K562 (cell line): ENCODE measurements around the gene CSRNP2. TPM values are rescaled to one million over a fixed set of nuclear protein-coding genes. Genes with fewer than 3 reads are reported as not detected.

Experiments used
- CHD2 ChIP-seq: IDR thresholded peaks from 2 replicates; pipeline ENCODE4 v1.6.1; 2011; ENCODE audit warnings: low read depth, low read length
- GABPB1 ChIP-seq: sonication (generic); formaldehyde crosslinking; IDR thresholded peaks from 2 replicates; pipeline ENCODE4 v1.8.0; 2022; ENCODE audit warnings: mild to moderate bottlenecking, missing genetic modification reagents
- GTF3C2 ChIP-seq: IDR thresholded peaks from 3 replicates; pipeline ENCODE4 v1.6.1; 2011; ENCODE audit warnings: borderline replicate concordance, mild to moderate bottlenecking, moderate library complexity; ENCODE audit not compliant: insufficient read length; ENCODE audit errors: extremely low read depth
- HSF4 ChIP-seq: fragments of 250-450 bp; sonication (Bioruptor Pico); IDR thresholded peaks from 2 replicates; pipeline ENCODE4 v2.1.2; 2022; ENCODE audit warnings: mild to moderate bottlenecking, moderate library complexity, borderline replicate concordance
- MTA3 ChIP-seq: fragments of 450-650 bp; formaldehyde crosslinking; IDR thresholded peaks from 2 replicates; pipeline ENCODE4 v1.6.1; 2017; ENCODE audit warnings: mild to moderate bottlenecking, borderline replicate concordance
- NUFIP1 ChIP-seq: fragments of 450-650 bp; IDR thresholded peaks from 2 replicates; pipeline ENCODE4 v1.6.1; 2018; ENCODE audit not compliant: partially characterized antibody
- POLR2AphosphoS5 ChIP-seq: IDR thresholded peaks from 2 replicates; pipeline ENCODE4 v1.6.1; 2011; ENCODE audit warnings: mild to moderate bottlenecking, low read depth, low read length, moderate library complexity; ENCODE audit not compliant: control insufficient read depth, insufficient read depth
- POLR2G ChIP-seq: fragments of 200-400 bp; formaldehyde crosslinking; IDR thresholded peaks from 2 replicates; pipeline ENCODE4 v1.6.1; 2017; ENCODE audit warnings: low read depth, mild to moderate bottlenecking, antibody characterized with exemption, low read length, moderate library complexity
- POLR2H ChIP-seq: IDR thresholded peaks from 2 replicates; pipeline ENCODE4 v1.6.1; 2016; ENCODE audit warnings: missing genetic modification characterization, low read depth, mild to moderate bottlenecking, control low read depth, missing compliant biosample characterization, moderate library complexity
- RBBP5 ChIP-seq: fragments of 200-600 bp; sonication (generic); IDR thresholded peaks from 2 replicates; pipeline ENCODE4 v1.6.1; 2012; ENCODE audit warnings: borderline replicate concordance, mild to moderate bottlenecking, low read length, control low read depth, inconsistent platforms; ENCODE audit not compliant: insufficient read depth, poor library complexity, severe bottlenecking
- SMC3 ChIP-seq: conservative IDR thresholded peaks from 2 replicates; pipeline ENCODE4 v1.6.1; 2011; ENCODE audit warnings: low read depth, low read length, improper control_type of control experiment; ENCODE audit not compliant: insufficient read depth
- SP1 ChIP-seq: sonication (generic); formaldehyde crosslinking; IDR thresholded peaks from 2 replicates; pipeline ENCODE4 v1.8.1; 2022; ENCODE audit warnings: mild to moderate bottlenecking, missing genetic modification reagents
- XRCC4 ChIP-seq: IDR thresholded peaks from one replicate; pipeline ENCODE4 v1.6.1; 2011; ENCODE audit not compliant: insufficient read depth, insufficient read length; ENCODE audit errors: extremely low read depth
- ZNF175 ChIP-seq: fragments of 200-800 bp; sonication (Bioruptor generic); IDR thresholded peaks from 2 replicates; pipeline ENCODE4 v1.6.1; 2016; ENCODE audit warnings: low read depth, mild to moderate bottlenecking, missing genetic modification characterization, missing compliant biosample characterization
- ZNF551 ChIP-seq: fragments of 250-450 bp; sonication (Bioruptor Pico); IDR thresholded peaks from 2 replicates; pipeline ENCODE4 v1.5.0; 2021; ENCODE audit warnings: mild to moderate bottlenecking, moderate library complexity
- ZNF668 ChIP-seq: fragments of 250-450 bp; sonication (Bioruptor Pico); IDR thresholded peaks from 2 replicates; pipeline ENCODE4 v1.8.0; 2022; ENCODE audit warnings: mild to moderate bottlenecking, inconsistent platforms
- ZNF696 ChIP-seq: fragments of 250-450 bp; sonication (Bioruptor Pico); conservative IDR thresholded peaks from 2 replicates; pipeline ENCODE4 v1.4.0; 2020; ENCODE audit warnings: mild to moderate bottlenecking, moderate library complexity
- polyA plus RNA-seq, 8 experiments: library from polyadenylated mRNA; depleted of rRNA in 4 of 8; stranded (reverse) in 5 of 8; unstranded in 3 of 8; fragments of >200 nt; fragmentation: Nextera tagmentation in 2 of 8; fragmentation: Illumina TruSeq in 1 of 8; extraction: Ambion mirVana in 2 of 8; extraction: Trizol in 1 of 8; gene quantifications; 2 replicates each; pipeline versions ENCODE4 v1.2.1 to v1.2.3, GENCODE V29; 2011 to 2014; ENCODE audit warnings: inconsistent platforms in 1 of 8, missing spikeins in 1 of 8
- total RNA-seq, 7 experiments: library from RNA; depleted of rRNA in 6 of 7; stranded (reverse); fragments of >200 nt in 6 of 7; fragmentation: Illumina TruSeq in 2 of 7; extraction: Trizol in 2 of 7; gene quantifications; 2 replicates each; pipeline versions ENCODE4 v1.2.1 to v1.2.3, GENCODE V29; 2011 to 2021; ENCODE audit warnings: low replicate concordance in 1 of 7
- TF ChIP-seq, protein P1 (sequence below): fragments of 250-450 bp; sonication (Bioruptor Pico); IDR thresholded peaks from 2 replicates; pipeline ENCODE4 v1.4.0; 2020; ENCODE audit warnings: mild to moderate bottlenecking, moderate library complexity, borderline replicate concordance
- TF ChIP-seq, protein P2 (sequence below): fragments of 250-450 bp; sonication (Bioruptor Pico); IDR thresholded peaks from 2 replicates; pipeline ENCODE4 v1.9.0; 2021; ENCODE audit warnings: mild to moderate bottlenecking, inconsistent platforms

Gene CSRNP2
- total and polyA plus RNA-seq, 9 of the 15 experiments (the other 6 are each of a cell fraction or from before 2014, with no cell fraction given) = 1.6 to 13.9 (median 5.9) TPM

GRCh38 chr12:51025836-51026638 lies 57.4 kb downstream of the CSRNP2 start, which contains the start of gene SLC11A2 (continued):
- peak; percentile 94 for TF ChIP-seq POLR2G
- TF ChIP-seq ZNF551 (CRISPR knock-in tag) = no peak
- no peak for TF ChIP-seq NUFIP1
- peak; percentile 28; the same call in 1 of the 2 replicates for TF ChIP-seq POLR2AphosphoS5
- TF ChIP-seq SP1 (CRISPR knock-in tag) = peak; percentile 83
- TF ChIP-seq, protein P1, sequence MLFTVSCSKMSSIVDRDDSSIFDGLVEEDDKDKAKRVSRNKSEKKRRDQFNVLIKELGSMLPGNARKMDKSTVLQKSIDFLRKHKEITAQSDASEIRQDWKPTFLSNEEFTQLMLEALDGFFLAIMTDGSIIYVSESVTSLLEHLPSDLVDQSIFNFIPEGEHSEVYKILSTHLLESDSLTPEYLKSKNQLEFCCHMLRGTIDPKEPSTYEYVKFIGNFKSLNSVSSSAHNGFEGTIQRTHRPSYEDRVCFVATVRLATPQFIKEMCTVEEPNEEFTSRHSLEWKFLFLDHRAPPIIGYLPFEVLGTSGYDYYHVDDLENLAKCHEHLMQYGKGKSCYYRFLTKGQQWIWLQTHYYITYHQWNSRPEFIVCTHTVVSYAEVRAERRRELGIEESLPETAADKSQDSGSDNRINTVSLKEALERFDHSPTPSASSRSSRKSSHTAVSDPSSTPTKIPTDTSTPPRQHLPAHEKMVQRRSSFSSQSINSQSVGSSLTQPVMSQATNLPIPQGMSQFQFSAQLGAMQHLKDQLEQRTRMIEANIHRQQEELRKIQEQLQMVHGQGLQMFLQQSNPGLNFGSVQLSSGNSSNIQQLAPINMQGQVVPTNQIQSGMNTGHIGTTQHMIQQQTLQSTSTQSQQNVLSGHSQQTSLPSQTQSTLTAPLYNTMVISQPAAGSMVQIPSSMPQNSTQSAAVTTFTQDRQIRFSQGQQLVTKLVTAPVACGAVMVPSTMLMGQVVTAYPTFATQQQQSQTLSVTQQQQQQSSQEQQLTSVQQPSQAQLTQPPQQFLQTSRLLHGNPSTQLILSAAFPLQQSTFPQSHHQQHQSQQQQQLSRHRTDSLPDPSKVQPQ (CRISPR knock-in tag) = no peak
- TF ChIP-seq, protein P2, sequence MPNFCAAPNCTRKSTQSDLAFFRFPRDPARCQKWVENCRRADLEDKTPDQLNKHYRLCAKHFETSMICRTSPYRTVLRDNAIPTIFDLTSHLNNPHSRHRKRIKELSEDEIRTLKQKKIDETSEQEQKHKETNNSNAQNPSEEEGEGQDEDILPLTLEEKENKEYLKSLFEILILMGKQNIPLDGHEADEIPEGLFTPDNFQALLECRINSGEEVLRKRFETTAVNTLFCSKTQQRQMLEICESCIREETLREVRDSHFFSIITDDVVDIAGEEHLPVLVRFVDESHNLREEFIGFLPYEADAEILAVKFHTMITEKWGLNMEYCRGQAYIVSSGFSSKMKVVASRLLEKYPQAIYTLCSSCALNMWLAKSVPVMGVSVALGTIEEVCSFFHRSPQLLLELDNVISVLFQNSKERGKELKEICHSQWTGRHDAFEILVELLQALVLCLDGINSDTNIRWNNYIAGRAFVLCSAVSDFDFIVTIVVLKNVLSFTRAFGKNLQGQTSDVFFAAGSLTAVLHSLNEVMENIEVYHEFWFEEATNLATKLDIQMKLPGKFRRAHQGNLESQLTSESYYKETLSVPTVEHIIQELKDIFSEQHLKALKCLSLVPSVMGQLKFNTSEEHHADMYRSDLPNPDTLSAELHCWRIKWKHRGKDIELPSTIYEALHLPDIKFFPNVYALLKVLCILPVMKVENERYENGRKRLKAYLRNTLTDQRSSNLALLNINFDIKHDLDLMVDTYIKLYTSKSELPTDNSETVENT (CRISPR knock-in tag) = no peak
- TF ChIP-seq HSF4 = no peak
- no peak for TF ChIP-seq GTF3C2
- no peak for TF ChIP-seq XRCC4
- TF ChIP-seq SMC3 = peak; percentile 14; the same call in 1 of the 2 replicates
- peak; percentile 73 for TF ChIP-seq CHD2
- no peak for TF ChIP-seq ZNF668 (CRISPR knock-in tag)
- peak; percentile 67 for TF ChIP-seq POLR2H (tag)
- peak; percentile 75 for TF ChIP-seq GABPB1 (CRISPR knock-in tag)
- TF ChIP-seq RBBP5 = peak; percentile 70
- TF ChIP-seq ZNF175 = 0 out of 2 replicates have a peak, but pooled peaks have one; percentile 17
- TF ChIP-seq MTA3 = peak; percentile 72
- TF ChIP-seq ZNF696 (CRISPR knock-in tag) = no peak
